Right atrium auricular region (tissue), 2 donors: ENCODE data around the gene FKBP1B. TPM values are rescaled to one million over a fixed set of nuclear protein-coding genes. Genes with fewer than 3 reads are reported as not detected.

ENCODE experiments used
- DNase-seq: peaks from one replicate; pipeline ENCODE4 v3.0.0-alpha.2; 2019; ENCODE audit warnings: low spot score
- H3K27ac ChIP-seq, 2 donors: fragments of 200-600 bp; sonication (generic); 1 replicate in 1 of 2; 2 replicates in 1 of 2; pipeline ENCODE4 v1.5.1; 2016 to 2019
- H3K27me3 ChIP-seq, 2 donors: fragments of 200-600 bp; sonication (generic); one replicate each; pipeline versions ENCODE4 v1.5.1 to v1.6.0; 2017 to 2019
- H3K36me3 ChIP-seq: fragments of 200-600 bp; sonication (generic); one replicate; pipeline ENCODE4 v1.5.1; 2016
- H3K4me1 ChIP-seq, 2 donors: fragments of 200-600 bp; sonication (generic); one replicate each; pipeline versions ENCODE4 v1.5.1 to v1.6.0; 2017 to 2019
- H3K4me3 ChIP-seq, 2 donors: fragments of 200-600 bp; sonication (generic); 1 replicate in 1 of 2; 2 replicates in 1 of 2; pipeline ENCODE4 v1.5.1; 2017 to 2019; ENCODE audit warnings: mild to moderate bottlenecking in 1 of 2, moderate library complexity in 1 of 2
- H3K9me3 ChIP-seq, 2 donors: fragments of 200-600 bp; sonication (generic); one replicate each; pipeline ENCODE4 v1.5.1; 2019
- total RNA-seq, 2 donors: library from RNA; depleted of rRNA; stranded (reverse); fragments of >200 nt; gene quantifications; one replicate each; pipeline ENCODE4 v1.1.0, GENCODE V29; 2016
- TF ChIP-seq, protein P1 (sequence below), 2 donors: fragments of 200-600 bp; sonication (generic); IDR thresholded peaks; one replicate each; pipeline ENCODE4 v1.5.1; 2019; ENCODE audit warnings: antibody characterized with exemption in 2 of 2

The FKBP1B gene
- total RNA-seq, 2 donors from 2014 or later, result 5.0 to 8.5 TPM

DNA sequence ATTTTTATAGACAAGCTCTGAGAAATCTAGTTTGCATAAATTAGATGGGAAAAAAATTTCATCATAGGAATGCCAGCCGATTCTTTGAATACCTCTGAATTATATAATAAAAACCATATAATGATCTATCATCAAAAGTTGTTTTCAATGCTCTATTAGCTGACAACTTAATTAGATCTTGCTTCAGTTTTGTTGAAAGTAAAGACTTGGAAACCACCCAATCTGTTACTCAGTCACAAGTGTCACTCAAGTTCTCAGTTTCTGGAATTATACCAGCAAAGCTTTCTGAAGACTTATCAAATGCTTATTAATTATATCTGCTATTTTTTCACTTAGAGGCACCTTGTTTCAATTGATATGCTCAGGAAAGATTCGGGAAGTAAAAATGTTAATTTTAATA, 52.5 kb downstream of the FKBP1B start:
- Histone ChIP-seq H3K9me3 (no peaks in the 10 kb centered on the region), H3K4me1 (no peaks in the 10 kb centered on the region), H3K4me3 (no peak overlapping the region), H3K27ac (no peak overlapping the region), H3K27me3 (no peaks in the 10 kb centered on the region), H3K36me3 (no peaks in the 10 kb centered on the region)
- TF ChIP-seq, protein P1, sequence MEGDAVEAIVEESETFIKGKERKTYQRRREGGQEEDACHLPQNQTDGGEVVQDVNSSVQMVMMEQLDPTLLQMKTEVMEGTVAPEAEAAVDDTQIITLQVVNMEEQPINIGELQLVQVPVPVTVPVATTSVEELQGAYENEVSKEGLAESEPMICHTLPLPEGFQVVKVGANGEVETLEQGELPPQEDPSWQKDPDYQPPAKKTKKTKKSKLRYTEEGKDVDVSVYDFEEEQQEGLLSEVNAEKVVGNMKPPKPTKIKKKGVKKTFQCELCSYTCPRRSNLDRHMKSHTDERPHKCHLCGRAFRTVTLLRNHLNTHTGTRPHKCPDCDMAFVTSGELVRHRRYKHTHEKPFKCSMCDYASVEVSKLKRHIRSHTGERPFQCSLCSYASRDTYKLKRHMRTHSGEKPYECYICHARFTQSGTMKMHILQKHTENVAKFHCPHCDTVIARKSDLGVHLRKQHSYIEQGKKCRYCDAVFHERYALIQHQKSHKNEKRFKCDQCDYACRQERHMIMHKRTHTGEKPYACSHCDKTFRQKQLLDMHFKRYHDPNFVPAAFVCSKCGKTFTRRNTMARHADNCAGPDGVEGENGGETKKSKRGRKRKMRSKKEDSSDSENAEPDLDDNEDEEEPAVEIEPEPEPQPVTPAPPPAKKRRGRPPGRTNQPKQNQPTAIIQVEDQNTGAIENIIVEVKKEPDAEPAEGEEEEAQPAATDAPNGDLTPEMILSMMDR (IDR thresholded peaks at IDR 0.05), result no peak
- DNase-seq, result no peak

DNA sequence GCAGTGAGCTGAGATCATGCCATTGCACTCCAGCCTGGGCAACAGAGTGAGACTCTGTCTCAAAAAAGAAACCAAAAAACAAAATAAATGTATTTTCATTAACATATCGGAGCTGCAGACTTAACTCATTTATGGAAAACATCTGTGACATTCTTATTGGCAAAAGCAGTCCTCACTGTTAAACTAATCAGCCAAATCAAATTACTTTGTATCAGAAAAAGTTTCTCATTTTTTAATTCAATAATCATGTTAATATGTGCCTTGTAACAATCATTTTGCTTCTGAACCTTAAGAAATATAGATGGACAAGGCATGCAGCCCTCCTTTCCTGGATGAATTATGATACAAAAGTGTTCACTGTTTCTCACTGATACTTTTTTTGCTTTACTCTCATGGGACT, 53.1 kb downstream of the FKBP1B start:
- H3K27me3 ChIP-seq, result no peaks in the 10 kb centered on the region
- H3K4me1 ChIP-seq, result no peaks in the 10 kb centered on the region
- no peak overlapping the region for H3K4me3 ChIP-seq
- TF ChIP-seq, protein P1 (IDR thresholded peaks at IDR 0.05), result no peak
- no peaks in the 10 kb centered on the region for H3K36me3 ChIP-seq
- no peaks in the 10 kb centered on the region for H3K9me3 ChIP-seq
- H3K27ac ChIP-seq, result no peak overlapping the region
- no peak for DNase-seq

DNA sequence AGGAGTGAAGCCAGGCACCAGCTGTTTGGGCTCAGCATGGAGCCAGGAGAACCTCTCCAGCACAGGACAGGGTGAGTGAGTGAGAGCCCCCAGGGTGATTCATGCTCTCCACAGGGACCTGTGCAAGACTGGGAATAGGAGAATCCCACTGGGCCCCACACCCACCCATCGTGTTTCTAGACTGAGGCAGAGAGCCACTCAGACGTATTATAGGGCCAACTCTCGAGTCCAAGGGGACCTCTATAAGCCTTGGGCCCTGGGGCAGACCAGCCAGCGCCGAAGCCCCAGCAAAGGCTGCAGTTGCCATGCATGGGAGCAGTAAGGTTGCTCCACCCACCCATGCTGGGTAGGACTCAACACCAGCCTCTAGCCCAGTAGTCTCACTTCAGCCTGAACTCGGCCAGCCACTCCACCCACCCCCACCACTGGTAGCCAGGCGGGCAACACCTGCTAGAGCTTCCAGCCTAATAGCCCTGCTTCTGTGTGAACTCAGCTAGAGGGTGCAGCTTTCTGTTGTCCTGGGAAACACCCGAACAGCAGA, 54.6 kb downstream of the FKBP1B start:
- no peak overlapping the region for H3K4me3 ChIP-seq
- H3K4me1 ChIP-seq, result no peaks in the 10 kb centered on the region
- H3K36me3 ChIP-seq, result no peaks in the 10 kb centered on the region
- H3K27me3 ChIP-seq, result no peaks in the 10 kb centered on the region
- no peak overlapping the region for H3K27ac ChIP-seq
- H3K9me3 ChIP-seq, result no peaks in the 10 kb centered on the region
- DNase-seq, result no peak
- TF ChIP-seq, protein P1 (IDR thresholded peaks at IDR 0.05), result no peak

DNA sequence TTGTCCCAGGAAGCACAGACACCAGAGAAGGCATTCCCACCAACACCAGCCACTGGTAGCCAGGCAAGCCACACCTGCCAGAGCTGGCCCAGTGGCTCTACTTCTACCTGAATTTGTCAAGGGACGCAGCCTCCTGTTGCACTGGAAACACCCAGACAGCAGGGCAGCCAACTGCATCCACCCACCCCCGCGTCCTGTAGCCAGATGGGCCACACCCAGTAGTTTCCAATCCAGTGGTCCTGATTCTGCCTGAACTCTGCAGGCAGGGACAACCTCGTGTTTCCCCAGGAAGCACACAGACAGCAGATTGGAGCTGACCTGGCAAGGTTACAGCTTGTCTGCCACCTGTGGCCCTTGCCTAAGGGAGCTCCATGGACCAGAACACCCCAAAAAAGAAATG, 55.4 kb downstream of the FKBP1B start:
- TF ChIP-seq, protein P1 (IDR thresholded peaks at IDR 0.05), result no peak
- Histone ChIP-seq H3K27me3 (no peaks in the 10 kb centered on the region), H3K4me1 (no peaks in the 10 kb centered on the region), H3K9me3 (no peaks in the 10 kb centered on the region), H3K36me3 (no peaks in the 10 kb centered on the region), H3K4me3 (no peak overlapping the region), H3K27ac (no peak overlapping the region)
- DNase-seq, result no peak

DNA sequence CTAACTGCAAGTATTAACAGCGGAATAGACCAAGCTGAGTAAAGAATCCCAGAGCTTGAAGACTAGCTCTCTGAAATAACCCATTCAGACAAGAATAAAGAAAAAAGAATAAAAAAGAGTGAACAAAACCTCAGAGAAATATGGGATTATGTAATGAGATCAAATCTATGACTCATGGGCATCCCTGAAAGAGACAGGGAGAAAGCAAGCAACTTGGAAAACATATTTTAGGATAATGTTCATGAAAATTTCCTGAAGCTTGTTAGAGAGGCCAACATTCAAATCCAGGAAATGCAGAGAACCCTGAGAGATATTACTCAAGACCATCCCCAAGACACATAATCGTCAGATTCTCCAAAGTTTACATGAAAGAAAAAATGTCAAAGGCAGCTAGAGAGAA, 56.3 kb downstream of the FKBP1B start:
- no peak for DNase-seq
- Histone ChIP-seq H3K27ac (no peak overlapping the region), H3K4me1 (no peaks in the 10 kb centered on the region), H3K4me3 (no peak overlapping the region), H3K27me3 (no peaks in the 10 kb centered on the region), H3K36me3 (no peaks in the 10 kb centered on the region), H3K9me3 (no peaks in the 10 kb centered on the region)
- TF ChIP-seq, protein P1 (IDR thresholded peaks at IDR 0.05), result no peak

DNA sequence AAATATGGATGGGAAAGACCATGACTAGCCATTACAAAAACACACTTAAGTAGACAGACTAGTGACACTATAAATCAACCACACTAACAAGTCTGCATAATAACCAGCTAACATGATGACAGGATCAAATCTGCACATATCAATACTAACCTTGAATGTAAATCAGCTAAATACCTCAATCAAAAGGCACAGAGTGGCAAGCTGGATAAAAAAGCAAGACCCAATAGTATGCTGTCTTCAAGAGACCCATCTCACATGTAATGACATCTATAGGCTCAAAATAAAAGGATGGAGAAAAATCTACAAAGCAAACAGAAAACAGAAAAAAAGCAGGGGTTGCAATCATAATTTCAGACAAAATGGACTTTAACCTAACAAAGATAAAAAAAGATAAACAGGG, 57.2 kb downstream of the FKBP1B start:
- H3K4me3 ChIP-seq, result no peak overlapping the region
- no peaks in the 10 kb centered on the region for H3K36me3 ChIP-seq
- H3K27me3 ChIP-seq, result no peaks in the 10 kb centered on the region
- H3K4me1 ChIP-seq, result no peaks in the 10 kb centered on the region
- TF ChIP-seq, protein P1 (IDR thresholded peaks at IDR 0.05), result no peak
- DNase-seq, result no peak
- no peak overlapping the region for H3K27ac ChIP-seq
- no peaks in the 10 kb centered on the region for H3K9me3 ChIP-seq
